HCT116 (cell line): ENCODE results near the gene RWDD4. TPM values are rescaled to one million over a fixed set of nuclear protein-coding genes. Genes with fewer than 3 reads are reported as not detected.

Experiments used
- ATAC-seq: fragments of 200-7000 bp; cut with Tn5 transposase; 2 replicates; pipeline ENCODE4 v1.9.1; 2020; ENCODE audit warnings: mild to moderate bottlenecking, moderate library complexity
- BruUV-seq: library from RNA; stranded (reverse); fragments of 400-500 nt; replicated peaks from 2 replicates; lab custom pipeline; 2021; lab: Mats Ljungman, UMichigan
- CTCF ChIA-PET: fragments of 300-600 bp; sonication (Branson Sonifier 250); formaldehyde crosslinking; loops from one replicate; lab custom pipeline; 2021; ENCODE audit warnings: antibody characterized with exemption; lab: Charles Lee
- POLR2A ChIA-PET: fragments of 300-600, 350-600 bp; sonication (Branson Sonifier 250); formaldehyde crosslinking; loops from one replicate; lab custom pipeline; 2021; ENCODE audit warnings: antibody characterized with exemption; lab: Charles Lee
- RAD21 ChIA-PET, 2 experiments: fragments of 300-600 bp; sonication (Branson Sonifier 250); formaldehyde crosslinking; loops; one replicate each; lab custom pipeline; 2023; ENCODE audit warnings: low total read pairs in 2 of 2; ENCODE audit not compliant: uncharacterized antibody in 2 of 2, unreplicated experiment in 2 of 2, low non-redundant PET in 1 of 2; lab: Charles Lee
- DNase-seq: peaks from one replicate; pipeline ENCODE4 v3.0.0-alpha.2; 2010; ENCODE audit warnings: low read depth, low spot score
- H2AFZ ChIP-seq: fragments of 200-600 bp; shearing (Covaris generic), sonication (generic); 2 replicates; pipeline ENCODE4 v1.6.1; 2017; ENCODE audit warnings: low read depth, mixed run types, mixed read lengths, antibody characterized with exemption, low read length; ENCODE audit not compliant: poor library complexity, severe bottlenecking
- H3K27ac ChIP-seq: 2 replicates; pipeline ENCODE4 v1.5.1; 2012; ENCODE audit warnings: low read depth, low read length
- H3K27me3 ChIP-seq: fragments of 200-600 bp; sonication (generic); 2 replicates; pipeline ENCODE4 v1.6.1; 2016; ENCODE audit warnings: mixed run types, low read length, mixed read lengths; ENCODE audit not compliant: insufficient read depth
- H3K36me3 ChIP-seq, 2 experiments: fragments of 200-500 bp in 1 of 2; fragments of 200-600 bp in 1 of 2; sonication (Bioruptor generic) in 1 of 2; sonication (generic) in 1 of 2; 2 replicates each; pipeline versions ENCODE4 v1.5.1 to v1.6.1; 2014 to 2016; ENCODE audit warnings: low read length in 2 of 2, inconsistent platforms in 1 of 2, mixed read lengths in 1 of 2, mixed run types in 1 of 2; ENCODE audit not compliant: insufficient read depth in 2 of 2, control insufficient read depth in 1 of 2
- H3K4me1 ChIP-seq, 2 experiments: fragments of 200-600 bp in 1 of 2; sonication (generic) in 1 of 2; 2 replicates each; pipeline versions ENCODE4 v1.5.1 to v1.6.1; 2012 to 2017; ENCODE audit warnings: low read length in 2 of 2, inconsistent platforms in 1 of 2, mild to moderate bottlenecking in 1 of 2, mixed read lengths in 1 of 2, mixed run types in 1 of 2, moderate library complexity in 1 of 2; ENCODE audit not compliant: insufficient read depth in 2 of 2, control insufficient read depth in 1 of 2
- H3K4me2 ChIP-seq: fragments of 200-600 bp; sonication (generic); 2 replicates; pipeline ENCODE4 v1.6.1; 2017; ENCODE audit warnings: mixed run types, low read length, mixed read lengths
- H3K4me3 ChIP-seq, 2 experiments: fragments of 200-600 bp in 1 of 2; sonication (generic) in 1 of 2; replicated peaks in 1 of 2; 2 replicates each; pipeline ENCODE4 v1.5.1; 2011 to 2016; ENCODE audit warnings: low read length in 2 of 2, control low read depth in 1 of 2, low read depth in 1 of 2, mild to moderate bottlenecking in 1 of 2, mixed read lengths in 1 of 2, mixed run types in 1 of 2
- H3K79me2 ChIP-seq: fragments of 200-600 bp; sonication (generic); 2 replicates; pipeline ENCODE4 v1.6.1; 2017; ENCODE audit warnings: mild to moderate bottlenecking, mixed run types, low read length, moderate library complexity, mixed read lengths; ENCODE audit not compliant: insufficient read depth
- H3K9ac ChIP-seq: fragments of 200-600 bp; sonication (generic); 2 replicates; pipeline ENCODE4 v1.6.1; 2016; ENCODE audit warnings: low read length, mixed read lengths
- H3K9me2 ChIP-seq: fragments of 200-600 bp; sonication (generic), shearing (Covaris generic); 2 replicates; pipeline ENCODE4 v1.6.1; 2017; ENCODE audit warnings: mixed run types, mild to moderate bottlenecking, moderate library complexity; ENCODE audit not compliant: insufficient read depth
- H3K9me3 ChIP-seq, 2 experiments: fragments of 200-500 bp in 1 of 2; fragments of 200-600 bp in 1 of 2; sonication (Bioruptor generic) in 1 of 2; sonication (generic) in 1 of 2; 2 replicates each; pipeline ENCODE4 v1.6.1; 2014 to 2017; ENCODE audit warnings: low read length in 2 of 2, mixed read lengths in 2 of 2, inconsistent platforms in 1 of 2, low read depth in 1 of 2, mild to moderate bottlenecking in 1 of 2, mixed run types in 1 of 2, moderate library complexity in 1 of 2; ENCODE audit not compliant: control insufficient read depth in 1 of 2, insufficient read depth in 1 of 2
- H4K20me1 ChIP-seq: fragments of 200-600 bp; sonication (generic), shearing (Covaris generic); 2 replicates; pipeline ENCODE4 v1.6.1; 2017; ENCODE audit warnings: mixed run types, mild to moderate bottlenecking, moderate library complexity; ENCODE audit not compliant: insufficient read depth
- CBX3 ChIP-seq: IDR thresholded peaks from 2 replicates; pipeline ENCODE4 v1.6.1; 2012; ENCODE audit warnings: low read depth
- ELF1 ChIP-seq: IDR thresholded peaks from 2 replicates; pipeline ENCODE4 v1.6.1; 2012; ENCODE audit warnings: low read depth, borderline replicate concordance
- FOSL1 ChIP-seq: IDR thresholded peaks from 2 replicates; pipeline ENCODE4 v1.6.1; 2012; ENCODE audit warnings: low read depth
- JUND ChIP-seq: IDR thresholded peaks from 2 replicates; pipeline ENCODE4 v1.6.1; 2012
- RAD21 ChIP-seq: IDR thresholded peaks from 2 replicates; pipeline ENCODE4 v1.6.1; 2012; ENCODE audit warnings: low read depth, mild to moderate bottlenecking
- SIN3A ChIP-seq: IDR thresholded peaks from 2 replicates; pipeline ENCODE4 v1.6.1; 2012; ENCODE audit warnings: low read depth
- ZFX ChIP-seq: fragments of 450-650 bp; IDR thresholded peaks from 2 replicates; pipeline ENCODE4 v1.6.1; 2017
- intact Hi-C: fragments of 100-400 bp; cut with micrococcal nuclease; formaldehyde crosslinking; loops from 2 replicates; pipeline ENCODE4 v1.10.0; 2022
- total RNA-seq: library from RNA; stranded (reverse); gene quantifications from one replicate; pipeline ENCODE4 v1.2.1, GENCODE V29; 2021; ENCODE audit not compliant: unreplicated experiment
- TF ChIP-seq, protein P1 (sequence below): IDR thresholded peaks from 2 replicates; pipeline ENCODE4 v1.6.1; 2012
- TF ChIP-seq, protein P2 (sequence below): IDR thresholded peaks from 2 replicates; pipeline ENCODE4 v1.6.1; 2011; ENCODE audit warnings: mild to moderate bottlenecking, low read length, moderate library complexity; ENCODE audit not compliant: insufficient replicate concordance; ENCODE audit errors: extremely low read depth
- TF ChIP-seq, protein P3 (sequence below): IDR thresholded peaks from 2 replicates; pipeline ENCODE4 v1.6.1; 2012; ENCODE audit warnings: low read depth

Gene RWDD4
- total RNA-seq, 1 experiment from 2014 or later = 11.9 TPM

DNA sequence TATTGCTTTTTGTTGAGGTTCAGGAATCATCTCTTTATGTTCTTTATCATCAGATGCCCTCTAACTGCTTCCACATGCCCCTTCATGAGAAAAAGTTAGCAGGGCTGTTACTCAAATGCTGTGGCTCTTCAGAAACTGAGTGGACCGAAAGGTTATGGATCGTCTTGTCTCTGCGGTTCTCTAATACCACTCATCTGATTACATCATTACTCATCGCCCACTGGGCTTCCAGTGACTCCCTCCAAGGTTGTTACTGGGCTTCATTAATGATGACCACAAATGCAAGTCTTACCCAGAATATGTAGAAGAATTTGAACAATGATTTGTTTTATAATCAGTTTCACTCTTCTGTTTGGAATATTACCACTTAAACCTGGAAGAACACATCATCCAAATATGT is 67.7 kb downstream of the RWDD4 start:
- no peaks in the 10 kb centered on the region for H3K79me2 ChIP-seq
- ChIA-PET POLR2A (no interaction called here), RAD21 (no interaction called here), CTCF (no interaction called here)
- DNase-seq (no peak), ATAC-seq (no peak)
- H3K9ac ChIP-seq = no peak overlapping the region
- no peaks in the 10 kb centered on the region for H3K4me1 ChIP-seq
- BruUV-seq = no TSS peak
- H3K9me2 ChIP-seq = no peaks in the 10 kb centered on the region
- no peaks in the 10 kb centered on the region for H3K36me3 ChIP-seq
- H4K20me1 ChIP-seq = no peaks in the 10 kb centered on the region
- no peaks in the 10 kb centered on the region for H3K27me3 ChIP-seq
- no peak overlapping the region for H2AFZ ChIP-seq
- intact Hi-C loops = no loop called here
- TF ChIP-seq CBX3 = no peak
- TF ChIP-seq, protein P1, sequence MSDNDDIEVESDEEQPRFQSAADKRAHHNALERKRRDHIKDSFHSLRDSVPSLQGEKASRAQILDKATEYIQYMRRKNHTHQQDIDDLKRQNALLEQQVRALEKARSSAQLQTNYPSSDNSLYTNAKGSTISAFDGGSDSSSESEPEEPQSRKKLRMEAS = no peak
- no peak for TF ChIP-seq JUND
- no peak for TF ChIP-seq ZFX
- TF ChIP-seq FOSL1 = no peak
- TF ChIP-seq SIN3A = no peak
- TF ChIP-seq RAD21 = no peak
- no peak for TF ChIP-seq ELF1
- TF ChIP-seq, protein P2, sequence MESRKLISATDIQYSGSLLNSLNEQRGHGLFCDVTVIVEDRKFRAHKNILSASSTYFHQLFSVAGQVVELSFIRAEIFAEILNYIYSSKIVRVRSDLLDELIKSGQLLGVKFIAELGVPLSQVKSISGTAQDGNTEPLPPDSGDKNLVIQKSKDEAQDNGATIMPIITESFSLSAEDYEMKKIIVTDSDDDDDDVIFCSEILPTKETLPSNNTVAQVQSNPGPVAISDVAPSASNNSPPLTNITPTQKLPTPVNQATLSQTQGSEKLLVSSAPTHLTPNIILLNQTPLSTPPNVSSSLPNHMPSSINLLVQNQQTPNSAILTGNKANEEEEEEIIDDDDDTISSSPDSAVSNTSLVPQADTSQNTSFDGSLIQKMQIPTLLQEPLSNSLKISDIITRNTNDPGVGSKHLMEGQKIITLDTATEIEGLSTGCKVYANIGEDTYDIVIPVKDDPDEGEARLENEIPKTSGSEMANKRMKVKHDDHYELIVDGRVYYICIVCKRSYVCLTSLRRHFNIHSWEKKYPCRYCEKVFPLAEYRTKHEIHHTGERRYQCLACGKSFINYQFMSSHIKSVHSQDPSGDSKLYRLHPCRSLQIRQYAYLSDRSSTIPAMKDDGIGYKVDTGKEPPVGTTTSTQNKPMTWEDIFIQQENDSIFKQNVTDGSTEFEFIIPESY = no peak
- TF ChIP-seq, protein P3, sequence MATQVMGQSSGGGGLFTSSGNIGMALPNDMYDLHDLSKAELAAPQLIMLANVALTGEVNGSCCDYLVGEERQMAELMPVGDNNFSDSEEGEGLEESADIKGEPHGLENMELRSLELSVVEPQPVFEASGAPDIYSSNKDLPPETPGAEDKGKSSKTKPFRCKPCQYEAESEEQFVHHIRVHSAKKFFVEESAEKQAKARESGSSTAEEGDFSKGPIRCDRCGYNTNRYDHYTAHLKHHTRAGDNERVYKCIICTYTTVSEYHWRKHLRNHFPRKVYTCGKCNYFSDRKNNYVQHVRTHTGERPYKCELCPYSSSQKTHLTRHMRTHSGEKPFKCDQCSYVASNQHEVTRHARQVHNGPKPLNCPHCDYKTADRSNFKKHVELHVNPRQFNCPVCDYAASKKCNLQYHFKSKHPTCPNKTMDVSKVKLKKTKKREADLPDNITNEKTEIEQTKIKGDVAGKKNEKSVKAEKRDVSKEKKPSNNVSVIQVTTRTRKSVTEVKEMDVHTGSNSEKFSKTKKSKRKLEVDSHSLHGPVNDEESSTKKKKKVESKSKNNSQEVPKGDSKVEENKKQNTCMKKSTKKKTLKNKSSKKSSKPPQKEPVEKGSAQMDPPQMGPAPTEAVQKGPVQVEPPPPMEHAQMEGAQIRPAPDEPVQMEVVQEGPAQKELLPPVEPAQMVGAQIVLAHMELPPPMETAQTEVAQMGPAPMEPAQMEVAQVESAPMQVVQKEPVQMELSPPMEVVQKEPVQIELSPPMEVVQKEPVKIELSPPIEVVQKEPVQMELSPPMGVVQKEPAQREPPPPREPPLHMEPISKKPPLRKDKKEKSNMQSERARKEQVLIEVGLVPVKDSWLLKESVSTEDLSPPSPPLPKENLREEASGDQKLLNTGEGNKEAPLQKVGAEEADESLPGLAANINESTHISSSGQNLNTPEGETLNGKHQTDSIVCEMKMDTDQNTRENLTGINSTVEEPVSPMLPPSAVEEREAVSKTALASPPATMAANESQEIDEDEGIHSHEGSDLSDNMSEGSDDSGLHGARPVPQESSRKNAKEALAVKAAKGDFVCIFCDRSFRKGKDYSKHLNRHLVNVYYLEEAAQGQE = no peak
- no peak overlapping the region for H3K4me3 ChIP-seq
- no peak overlapping the region for H3K4me2 ChIP-seq
- no peaks in the 10 kb centered on the region for H3K9me3 ChIP-seq
- no peak overlapping the region for H3K27ac ChIP-seq

Other genes with a start within 250 kb of the RWDD4 start
- 6.4 TPM for gene CDKN2AIP, start 214.5 kb downstream of the RWDD4 start, total RNA-seq
- gene ING2, start 154.1 kb downstream of the RWDD4 start, total RNA-seq = 4.2 TPM
- 15.6 TPM for gene TRAPPC11, start 108 bp upstream of the RWDD4 start, total RNA-seq
- 6.3 TPM for gene STOX2, start 246.1 kb upstream of the RWDD4 start, total RNA-seq